ENCODE data around the gene KANK4.

DNA sequence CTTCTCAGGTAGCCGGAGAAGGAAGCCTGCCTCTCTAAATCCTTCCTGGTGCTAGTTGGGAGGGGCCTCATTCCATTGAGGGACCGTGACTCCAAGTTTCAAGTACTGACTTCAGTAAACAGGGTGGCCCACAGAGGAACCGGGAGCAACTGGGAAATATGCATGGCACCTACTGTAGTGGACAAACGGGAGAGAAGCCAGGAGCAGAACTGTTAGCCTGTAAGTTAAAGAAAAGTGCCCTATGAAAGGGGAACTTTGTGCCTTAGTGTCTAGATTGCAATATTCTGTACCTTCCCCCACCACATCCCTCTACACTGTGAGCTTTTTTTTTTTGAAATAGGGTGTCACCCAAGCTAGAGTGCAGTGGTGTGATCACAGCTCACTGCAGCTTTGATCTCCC lies 33.2 kb upstream of the KANK4 start:
- TF ChIP-seq, protein P1, sequence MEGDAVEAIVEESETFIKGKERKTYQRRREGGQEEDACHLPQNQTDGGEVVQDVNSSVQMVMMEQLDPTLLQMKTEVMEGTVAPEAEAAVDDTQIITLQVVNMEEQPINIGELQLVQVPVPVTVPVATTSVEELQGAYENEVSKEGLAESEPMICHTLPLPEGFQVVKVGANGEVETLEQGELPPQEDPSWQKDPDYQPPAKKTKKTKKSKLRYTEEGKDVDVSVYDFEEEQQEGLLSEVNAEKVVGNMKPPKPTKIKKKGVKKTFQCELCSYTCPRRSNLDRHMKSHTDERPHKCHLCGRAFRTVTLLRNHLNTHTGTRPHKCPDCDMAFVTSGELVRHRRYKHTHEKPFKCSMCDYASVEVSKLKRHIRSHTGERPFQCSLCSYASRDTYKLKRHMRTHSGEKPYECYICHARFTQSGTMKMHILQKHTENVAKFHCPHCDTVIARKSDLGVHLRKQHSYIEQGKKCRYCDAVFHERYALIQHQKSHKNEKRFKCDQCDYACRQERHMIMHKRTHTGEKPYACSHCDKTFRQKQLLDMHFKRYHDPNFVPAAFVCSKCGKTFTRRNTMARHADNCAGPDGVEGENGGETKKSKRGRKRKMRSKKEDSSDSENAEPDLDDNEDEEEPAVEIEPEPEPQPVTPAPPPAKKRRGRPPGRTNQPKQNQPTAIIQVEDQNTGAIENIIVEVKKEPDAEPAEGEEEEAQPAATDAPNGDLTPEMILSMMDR (IDR thresholded peaks at IDR 0.05): no peak
- TF ChIP-seq POLR2A (IDR thresholded peaks at IDR 0.05): no peak
